Fibroblast of lung (primary cell): ENCODE measurements around the gene DUSP14. TPM values are rescaled to one million over a fixed set of nuclear protein-coding genes. Genes with fewer than 3 reads are reported as not detected.
A peak's percentile ranks its signal among the peaks of the same experiment; 100 is the strongest.

Experiments
- DNase-seq, 2 donors: peaks; one replicate each; pipeline versions ENCODE4 v3.0.0 to v3.0.0-alpha.2; 2010; ENCODE audit warnings: low read depth in 2 of 2
- H2AFZ ChIP-seq: 2 replicates; pipeline ENCODE4 v1.5.1; 2012; ENCODE audit warnings: low read length, control low read depth, inconsistent platforms
- H3K27ac ChIP-seq: 2 replicates; pipeline ENCODE4 v1.5.1; 2011; ENCODE audit warnings: low read length, control low read depth; ENCODE audit not compliant: insufficient read depth
- H3K27me3 ChIP-seq: 2 replicates; pipeline ENCODE4 v1.5.1; 2011; ENCODE audit warnings: mild to moderate bottlenecking, low read length; ENCODE audit not compliant: control insufficient read depth, insufficient read depth
- H3K36me3 ChIP-seq: 2 replicates; pipeline ENCODE4 v1.5.1; 2011; ENCODE audit warnings: low read length; ENCODE audit not compliant: control insufficient read depth, insufficient read depth
- H3K4me1 ChIP-seq: 2 replicates; pipeline ENCODE4 v1.5.1; 2011; ENCODE audit warnings: low read length; ENCODE audit not compliant: control insufficient read depth, insufficient read depth; ENCODE audit errors: extremely low read depth
- H3K4me2 ChIP-seq: 2 replicates; pipeline ENCODE4 v1.5.1; 2011; ENCODE audit warnings: low read length, control low read depth; ENCODE audit not compliant: insufficient read depth; ENCODE audit errors: extremely low read depth
- H3K4me3 ChIP-seq, 4 experiments: fragments of 200-600 bp in 1 of 4; sonication (generic) in 1 of 4; replicated peaks in 1 of 4; 2 replicates each; pipeline ENCODE4 v1.5.1; 2011 to 2016; ENCODE audit warnings: low read length in 4 of 4, low read depth in 3 of 4, mild to moderate bottlenecking in 3 of 4, control low read depth in 2 of 4, inconsistent platforms in 1 of 4, mixed read lengths in 1 of 4; ENCODE audit not compliant: insufficient read depth in 1 of 4; ENCODE audit errors: control extremely low read depth in 1 of 4
- H3K79me2 ChIP-seq: 2 replicates; pipeline ENCODE4 v1.5.1; 2012; ENCODE audit warnings: mild to moderate bottlenecking, low read length, inconsistent platforms; ENCODE audit not compliant: control insufficient read depth, insufficient read depth
- H3K9ac ChIP-seq: 2 replicates; pipeline ENCODE4 v1.5.1; 2011; ENCODE audit warnings: mild to moderate bottlenecking, low read length, control low read depth; ENCODE audit not compliant: insufficient read depth
- H3K9me3 ChIP-seq: 2 replicates; pipeline ENCODE4 v1.5.1; 2012; ENCODE audit warnings: low read depth, low read length; ENCODE audit not compliant: control insufficient read depth, insufficient read depth
- H4K20me1 ChIP-seq: 2 replicates; pipeline ENCODE4 v1.5.1; 2011; ENCODE audit warnings: low read length; ENCODE audit not compliant: control insufficient read depth, insufficient read depth; ENCODE audit errors: extremely low read depth
- CTCF ChIP-seq, 2 donors: IDR thresholded peaks in 1 of 2; conservative IDR thresholded peaks in 1 of 2; 1 replicate in 1 of 2; 2 replicates in 1 of 2; pipeline ENCODE4 v1.5.1; 2011 to 2012; ENCODE audit warnings: low read length in 2 of 2, control low read depth in 1 of 2, inconsistent platforms in 1 of 2, low read depth in 1 of 2, mild to moderate bottlenecking in 1 of 2
- EZH2 ChIP-seq: IDR thresholded peaks from 2 replicates; pipeline ENCODE4 v1.5.1; 2012; ENCODE audit warnings: low read length, control low read depth, mild to moderate bottlenecking; ENCODE audit errors: missing control alignments
- polyA plus RNA-seq, 2 donors: library from polyadenylated mRNA; depleted of rRNA in 1 of 2; stranded (reverse) in 1 of 2; unstranded in 1 of 2; fragments of >200 nt; gene quantifications; 2 replicates each; pipeline ENCODE4 v1.2.1, GENCODE V29; 2011 to 2012; ENCODE audit warnings: missing spikeins in 1 of 2
- total RNA-seq: library from RNA; depleted of rRNA; stranded (reverse); fragments of >200 nt; gene quantifications from 2 replicates; pipeline ENCODE4 v1.2.1, GENCODE V29; 2014

DUSP14 gene
- total and polyA plus RNA-seq, 2 donors (not counting 1 experiment from before 2014, with no cell fraction given) = 121 to 161 TPM

- Histone ChIP-seq H3K4me2 (no peak overlapping the region), H3K4me3 (no peak overlapping the region), H3K79me2 (no peaks in the 10 kb centered on the region)
These were observed 11.5 kb upstream of the DUSP14 start for GRCh38 chr17:37478187-37478586.

GRCh38 chr17:37479025-37479424 is 10.7 kb upstream of the DUSP14 start:
- H3K27ac ChIP-seq = no peak overlapping the region
- H3K9ac ChIP-seq = no peak overlapping the region

More at GRCh38 chr17:37478187-37478586, 11.5 kb upstream of the DUSP14 start:
- TF ChIP-seq CTCF (conservative IDR thresholded peaks at IDR 0.05 in 1 of 2, IDR thresholded peaks at IDR 0.05 in 1 of 2; ENCODE audit: low read depth in 1 of 2, low read length in 2 of 2) (no peak), EZH2 (no peak)
- Histone ChIP-seq H3K9ac (peak overlapping the region; percentile 3), H3K27ac (peak overlapping the region; percentile 55), H3K27me3 (no peaks in the 10 kb centered on the region), H3K36me3 (peaks cover 7% of the 10 kb centered on the region), H3K4me1 (peaks cover 28% of the 10 kb centered on the region), H2AFZ (no peak overlapping the region), H3K9me3 (no peaks in the 10 kb centered on the region), H4K20me1 (no peaks in the 10 kb centered on the region)
- DNase-seq = peak in 1 of 2 donors; percentile 83

GRCh38 chr17:37480427-37480826 is 9.3 kb upstream of the DUSP14 start:
- Histone ChIP-seq H3K9ac (no peak overlapping the region), H3K27me3 (no peaks in the 10 kb centered on the region), H3K9me3 (no peaks in the 10 kb centered on the region), H2AFZ (no peak overlapping the region), H3K4me2 (no peak overlapping the region), H4K20me1 (no peaks in the 10 kb centered on the region), H3K36me3 (peaks cover 5% of the 10 kb centered on the region), H3K4me3 (no peak overlapping the region), H3K4me1 (peaks cover 34% of the 10 kb centered on the region), H3K79me2 (no peaks in the 10 kb centered on the region), H3K27ac (no peak overlapping the region)
- TF ChIP-seq CTCF (conservative IDR thresholded peaks at IDR 0.05 in 1 of 2, IDR thresholded peaks at IDR 0.05 in 1 of 2; ENCODE audit: low read depth in 1 of 2, low read length in 2 of 2) (no peak), EZH2 (no peak)
- DNase-seq = no peak

More at GRCh38 chr17:37479025-37479424, 10.7 kb upstream of the DUSP14 start:
- H4K20me1 ChIP-seq = no peaks in the 10 kb centered on the region
- H2AFZ ChIP-seq = no peak overlapping the region
- peaks cover 5% of the 10 kb centered on the region for H3K36me3 ChIP-seq
- DNase-seq = no peak
- TF ChIP-seq EZH2 (no peak), CTCF (conservative IDR thresholded peaks at IDR 0.05 in 1 of 2, IDR thresholded peaks at IDR 0.05 in 1 of 2; ENCODE audit: low read depth in 1 of 2, low read length in 2 of 2) (no peak)
- no peaks in the 10 kb centered on the region for H3K27me3 ChIP-seq
- no peaks in the 10 kb centered on the region for H3K9me3 ChIP-seq
- H3K4me1 ChIP-seq = peaks cover 34% of the 10 kb centered on the region
- H3K4me2 ChIP-seq = no peak overlapping the region
- H3K79me2 ChIP-seq = no peaks in the 10 kb centered on the region
- no peak overlapping the region for H3K4me3 ChIP-seq
